Activated gamma-delta T cell treated with Interleukin-2 at 50 U/mL for 16 hours (primary cell): ENCODE measurements around the gene NLRP14.

ENCODE experiments used
- DNase-seq: peaks from one replicate; pipeline ENCODE4 v3.0.0-alpha.2; 2020

Gene NLRP14

GRCh38 chr11:7060868-7061267 lies 40.6 kb downstream of the NLRP14 start:
- no peak for DNase-seq

DNA sequence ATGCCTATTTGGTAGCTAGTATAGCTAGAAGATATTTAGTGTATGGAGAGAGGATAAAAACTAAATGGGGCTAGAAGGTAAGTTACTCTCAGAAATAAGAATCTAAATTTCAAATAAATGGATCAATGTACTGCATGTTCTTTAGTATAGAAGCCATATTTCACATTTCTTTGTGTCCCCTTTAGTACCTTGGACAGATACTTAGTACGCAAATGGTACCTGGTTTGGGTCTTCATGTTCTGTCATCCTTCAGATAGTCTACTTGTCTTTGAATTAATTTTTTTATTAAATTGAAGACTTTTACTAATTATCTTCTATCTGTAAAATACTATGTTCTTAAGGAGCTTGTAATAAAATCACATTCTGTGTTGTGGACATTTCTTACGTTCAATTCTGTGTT lies 42.3 kb downstream of the NLRP14 start:
- no peak for DNase-seq

DNA sequence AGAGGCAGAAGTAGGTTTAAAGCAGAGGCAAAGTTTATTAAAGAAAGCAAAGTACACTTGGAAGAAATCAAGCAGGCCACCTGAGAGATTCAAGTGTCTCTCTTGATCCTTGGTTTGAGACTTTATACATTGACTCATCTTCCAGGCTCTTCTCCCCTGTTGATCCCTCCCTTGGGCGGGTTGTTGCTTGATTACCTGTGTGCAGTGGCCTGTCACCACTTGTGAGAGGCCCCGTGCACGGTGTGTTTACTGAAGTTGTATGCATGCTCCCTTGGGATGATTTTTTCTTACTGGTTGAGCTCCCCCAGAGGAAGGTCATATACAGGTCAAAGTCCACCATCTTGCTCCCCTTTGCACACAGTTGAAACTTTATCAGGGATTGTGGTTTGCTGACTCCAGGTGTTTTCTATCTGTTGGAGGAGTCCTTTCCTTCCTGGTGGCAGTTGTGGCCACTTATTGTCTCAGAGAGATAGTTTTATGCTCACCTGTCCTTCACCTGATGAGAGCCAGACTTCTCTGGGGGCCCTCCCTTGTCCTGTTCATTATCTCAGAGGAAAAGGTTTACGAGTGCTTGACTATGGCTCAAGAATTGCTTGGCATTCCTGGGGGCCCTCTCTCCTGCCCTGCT lies 52.2 kb downstream of the NLRP14 start:
- DNase-seq: no peak

GRCh38 chr11:7077101-7077500 lies 56.8 kb downstream of the NLRP14 start:
- DNase-seq: no peak

- no peak for DNase-seq
These were observed 59.4 kb downstream of the NLRP14 start for GRCh38 chr11:7079545-7080135.

- no peak for DNase-seq
These were observed 60.6 kb downstream of the NLRP14 start for GRCh38 chr11:7080900-7081299.

DNA sequence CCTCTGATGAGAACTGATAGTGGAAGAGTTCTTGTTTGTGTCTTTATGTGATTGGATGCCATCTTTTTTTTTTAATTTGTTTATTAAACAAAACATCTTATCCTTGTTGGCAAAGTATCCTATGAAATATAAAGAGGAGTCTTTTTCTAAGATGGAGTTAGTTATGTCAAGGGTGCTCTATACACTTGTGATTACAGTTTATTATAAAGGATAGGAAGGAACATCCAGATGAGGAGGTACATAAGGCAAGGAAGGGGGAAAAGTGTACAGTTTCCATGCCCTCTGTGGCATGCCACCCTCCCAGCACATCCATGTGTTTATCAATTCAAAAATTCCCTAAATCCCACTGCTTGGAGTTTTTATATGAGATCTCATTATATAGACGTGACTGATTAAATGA lies 61.2 kb downstream of the NLRP14 start:
- no peak for DNase-seq

DNA sequence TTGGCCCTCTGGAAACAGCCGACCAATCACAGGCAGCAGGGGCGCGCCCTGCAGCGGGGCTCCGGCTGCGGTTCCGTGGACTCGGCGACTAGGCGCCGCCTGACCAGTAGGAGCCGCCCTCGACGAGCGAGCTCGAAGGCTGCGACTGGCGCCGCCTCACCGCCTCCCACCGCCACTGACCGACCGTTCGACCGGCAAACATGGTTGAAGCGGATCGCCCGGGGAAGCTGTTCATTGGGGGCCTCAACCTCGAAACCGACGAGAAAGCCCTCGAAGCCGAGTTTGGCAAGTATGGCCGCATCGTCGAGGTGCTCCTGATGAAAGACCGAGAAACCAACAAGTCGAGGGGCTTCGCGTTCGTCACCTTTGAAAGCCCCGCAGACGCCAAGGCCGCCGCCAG lies 68.6 kb downstream of the NLRP14 start, which contains the start of gene RBMXL2:
TSS of gene RBMXL2 (plus strand) at position 78 of the 400 bp plus-strand sequence. CDS start at position 201, 123 bp downstream.
- DNase-seq: no peak

GRCh38 chr11:7089328-7090251 lies 69.3 kb downstream of the NLRP14 start:
- no peak for DNase-seq

DNA sequence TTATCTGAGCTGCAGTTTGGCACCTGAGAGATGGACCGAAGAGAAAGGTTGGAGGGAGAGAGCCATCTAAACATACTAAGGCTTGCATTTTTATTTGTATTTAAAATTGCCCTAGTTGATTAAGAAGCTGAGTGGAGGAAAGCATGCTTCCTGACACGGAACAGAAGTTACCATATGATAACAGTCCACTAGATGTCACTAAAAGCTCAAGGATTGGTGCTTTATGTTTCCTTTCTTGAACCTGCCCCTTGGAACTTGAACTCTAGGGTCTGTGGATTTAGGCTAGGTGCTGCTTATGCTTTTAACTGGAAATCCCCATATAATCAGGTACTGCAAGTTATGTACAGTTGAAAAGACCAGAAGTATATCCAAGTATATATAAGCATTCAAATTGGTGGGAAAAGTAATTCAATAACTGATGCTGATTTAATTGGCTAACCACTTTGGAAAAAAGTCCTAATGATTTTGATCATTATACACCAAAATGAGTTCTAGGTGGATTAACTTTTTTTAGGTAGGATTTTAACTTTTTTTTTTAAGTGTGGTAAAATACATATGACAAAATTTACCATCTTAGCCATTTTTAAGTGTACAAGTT lies 78.1 kb downstream of the NLRP14 start:
- DNase-seq: no peak

DNA sequence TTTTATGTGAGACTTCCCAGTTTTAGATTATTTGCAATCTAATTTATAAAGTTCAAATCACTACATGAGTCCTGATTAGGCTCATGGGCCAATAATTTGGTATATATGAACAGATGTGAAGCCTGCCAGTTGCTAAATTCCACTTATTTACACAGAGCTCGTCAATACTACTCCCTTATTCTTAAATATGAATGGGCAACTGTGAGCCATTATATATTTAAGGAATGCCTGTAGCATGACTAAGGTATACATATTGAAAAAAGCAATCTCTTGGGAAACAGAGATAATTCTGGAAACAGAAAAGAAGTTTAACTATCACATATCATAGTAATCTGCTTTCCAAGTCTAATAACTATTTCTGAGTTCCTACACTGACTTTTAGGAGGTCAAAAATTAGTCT lies 95.5 kb downstream of the NLRP14 start:
- DNase-seq: no peak

DNA sequence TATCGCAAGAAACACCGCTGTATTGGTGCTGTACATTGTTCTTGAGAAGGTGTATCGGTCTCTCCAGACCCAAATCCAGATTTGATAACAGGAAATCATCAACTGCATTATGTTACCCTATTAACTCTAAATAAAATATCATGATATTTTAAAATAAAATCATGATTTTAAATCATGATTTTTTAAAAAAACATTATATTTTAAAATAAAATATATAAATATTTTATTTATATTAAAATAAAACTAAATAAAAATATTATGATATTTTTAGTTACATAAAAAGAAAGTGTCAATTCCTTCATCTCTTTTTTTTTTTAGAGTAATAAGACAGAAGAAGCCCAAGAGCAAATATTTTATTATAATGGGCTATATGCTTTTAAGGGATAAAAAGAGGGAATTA lies 96.1 kb downstream of the NLRP14 start:
- no peak for DNase-seq
